ENCODE results near the gene GLS. TPM values are rescaled to one million over a fixed set of nuclear protein-coding genes. Genes with fewer than 3 reads are reported as not detected.

Gene GLS
- total and polyA plus RNA-seq, 2 of the 13 experiments (the other 11 are each of a cell fraction or from before 2014, with no cell fraction given): 78.6 to 183 TPM

DNA sequence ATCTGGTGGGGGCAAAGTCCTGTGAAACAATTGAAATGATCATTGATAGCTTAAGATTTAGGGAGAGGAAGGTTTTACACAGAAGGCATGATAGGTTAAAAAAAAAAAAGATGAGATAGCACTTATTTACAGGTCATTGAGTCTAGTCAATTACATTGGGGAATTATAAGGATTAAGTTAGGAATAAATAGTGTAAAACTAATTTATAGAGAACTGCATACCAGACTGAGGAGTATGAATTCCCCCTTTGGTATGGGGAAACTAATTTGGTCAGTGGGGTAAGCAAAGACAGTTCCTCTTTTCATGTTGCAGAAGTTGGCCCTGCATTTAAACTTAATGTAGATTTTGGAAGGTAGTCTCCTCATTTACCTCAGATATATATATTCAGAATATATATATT lies 10.8 kb downstream of the GLS start (continued):
- TF ChIP-seq RARG (CRISPR knock-in tag; IDR thresholded peaks at IDR 0.05; ENCODE audit: low read depth): no peak
- TF ChIP-seq TFDP2 (CRISPR knock-in tag; IDR thresholded peaks at IDR 0.05): no peak
- no peak for TF ChIP-seq CREM (IDR thresholded peaks at IDR 0.05)
- TF ChIP-seq CREM (CRISPR knock-in tag; IDR thresholded peaks at IDR 0.05): no peak
- no peak for TF ChIP-seq ZFP90 (CRISPR knock-in tag; IDR thresholded peaks at IDR 0.05; ENCODE audit: borderline replicate concordance)
- TF ChIP-seq FOXP4 (CRISPR knock-in tag; IDR thresholded peaks at IDR 0.05): no peak

DNA sequence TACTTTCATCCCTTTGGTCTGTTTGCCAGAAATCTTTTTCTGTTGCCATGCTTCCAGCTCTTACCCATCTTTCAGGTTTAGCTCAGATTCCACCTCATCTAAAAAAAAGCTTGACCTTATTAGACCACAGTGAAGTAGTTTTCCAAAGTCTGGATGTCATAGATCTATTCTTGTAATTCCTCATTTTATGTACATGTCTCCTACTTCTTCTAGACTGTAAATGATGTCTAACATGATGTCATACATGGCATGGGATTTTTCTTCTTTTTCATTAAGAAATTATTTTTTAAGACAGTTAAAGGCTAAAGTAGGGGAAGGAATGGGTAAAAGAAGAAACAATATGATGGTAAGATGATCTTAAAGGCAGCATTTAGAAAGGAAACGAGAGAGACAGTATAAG lies 11.3 kb downstream of the GLS start:
- FAIRE-seq (no peak), DNase-seq (ENCODE audit: low spot score) (no peak), ATAC-seq (no peak)
- ChIA-PET CTCF (ENCODE audit: low intra/inter-chr PET ratio, low total read pairs) (no interaction called here), POLR2A (interaction anchor here (2.4 kb wide), 1 partner anchor 10 kb away, joined by 11 read pairs; no protein-coding TSS in a partner anchor)
- WGBS (ENCODE audit: low lambda C conversion rate): 96% methylated on average over 1 of the region's 1 CpG
- Histone ChIP-seq H3K4me2 (ENCODE audit: low read depth, low read length) (no peak overlapping the region), H4K20me1 (ENCODE audit: insufficient read depth, low read length) (peaks cover 19% of the 10 kb centered on the region; the same call in 1 of the 2 replicates), H3K27me3 (ENCODE audit: control insufficient read depth in 1 of 2, insufficient read depth in 2 of 2, low read length in 2 of 2) (no peaks in the 10 kb centered on the region), H2AFZ (ENCODE audit: low read length) (no peak overlapping the region), H3K27ac (ENCODE audit: extremely low read length, insufficient read depth, low read length) (no peak overlapping the region), H3K9me3 (ENCODE audit: low read length) (no peaks in the 10 kb centered on the region), H3K9ac (ENCODE audit: insufficient read depth, low read depth, low read length) (no peak overlapping the region), H3K36me3 (replicated peaks in 1 of 2; ENCODE audit: control insufficient read depth in 1 of 2, insufficient read depth in 2 of 2, low read length in 2 of 2) (peaks cover 6 to 27% of the 10 kb centered on the region in 2 experiments; a peak in 4 of 5 replicates), H3K79me2 (ENCODE audit: insufficient read depth, low read length) (peaks cover 71% of the 10 kb centered on the region), H3K4me1 (ENCODE audit: insufficient read depth, low read length) (peaks cover 38% of the 10 kb centered on the region), H3K4me3 (replicated peaks in 1 of 3; ENCODE audit: insufficient read depth in 1 of 3, low read depth in 2 of 3, low read length in 3 of 3) (no peak overlapping the region)
- TF ChIP-seq ZNF776 (CRISPR knock-in tag; IDR thresholded peaks at IDR 0.05): no peak
- TF ChIP-seq GMEB2 (CRISPR knock-in tag; IDR thresholded peaks at IDR 0.05; ENCODE audit: low read depth): no peak
- peak; percentile 69 for TF ChIP-seq ATF7 (IDR thresholded peaks at IDR 0.05)
- no peak for TF ChIP-seq ATF7 (CRISPR knock-in tag; IDR thresholded peaks at IDR 0.05)
- peak; percentile 33; the same call in 1 of the 2 replicates for TF ChIP-seq RBFOX2 (IDR thresholded peaks at IDR 0.05; ENCODE audit: low read depth, low read length)
- in situ Hi-C loops (cut with HindIII; ENCODE audit: extremely low pct_ligation_motif_present, low pct_unique_long_range_greater_than_20kb) (no loop called here), intact Hi-C loops (cut with micrococcal nuclease; ENCODE audit: unreplicated experiment) (no loop called here)
- no TSS peak for BruUV-seq (replicated peaks)

Data from HepG2 (cell line).